ENCODE results near the gene TGIF1. TPM values are rescaled to one million over a fixed set of nuclear protein-coding genes. Genes with fewer than 3 reads are reported as not detected.

Gene TGIF1
- total and polyA plus RNA-seq, 4 donors = 49.1 to 74.5 (median 58.4) TPM

DNA sequence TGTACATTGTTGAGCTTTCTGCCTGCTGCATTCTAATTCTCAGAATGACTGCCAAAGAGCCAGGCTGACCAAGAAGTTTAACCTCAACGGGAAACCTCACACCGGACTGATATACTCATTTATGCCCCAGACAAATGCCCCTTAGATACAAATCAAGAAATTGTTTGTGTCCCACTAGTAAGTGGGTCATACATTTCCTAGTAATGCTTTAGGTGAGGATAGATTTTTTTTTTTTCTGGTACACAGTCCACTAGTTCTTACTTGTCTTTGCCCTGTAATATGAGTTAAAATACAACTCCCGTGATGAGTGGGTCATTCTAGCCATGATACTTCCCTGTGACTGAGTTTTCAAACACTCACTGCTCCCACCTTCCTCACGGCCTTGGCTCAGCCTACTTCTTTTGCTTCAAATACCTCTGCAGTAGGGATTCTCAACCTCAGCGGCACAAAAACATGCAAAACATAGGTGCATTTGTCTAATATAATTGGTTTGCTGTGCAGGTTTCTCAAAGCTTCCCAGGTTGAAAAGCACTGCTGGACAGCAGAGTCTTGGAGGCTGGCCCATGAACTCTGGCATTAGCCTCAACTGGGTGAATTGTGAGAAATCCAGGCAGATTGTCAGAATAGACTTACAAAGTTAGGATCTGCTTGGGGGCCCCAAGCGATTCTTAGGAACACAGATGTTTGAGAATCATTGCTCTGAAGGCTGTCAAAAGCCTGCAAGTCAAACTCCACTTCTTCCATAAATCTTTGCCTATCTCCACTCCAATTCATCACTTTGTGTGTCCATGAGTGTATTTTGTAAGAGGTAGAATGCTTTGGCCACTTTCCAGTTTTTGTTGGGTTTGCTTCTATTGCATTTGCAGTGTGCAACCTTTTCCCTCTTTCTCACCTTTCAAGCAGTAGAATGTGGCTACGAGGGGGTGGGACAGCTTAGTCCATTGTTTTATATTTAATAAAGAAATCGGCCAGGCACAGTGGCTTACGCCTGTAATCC is 35.5 kb downstream of the TGIF1 start:
- Histone ChIP-seq H3K36me3 (ENCODE audit: control insufficient read depth in 4 of 4, insufficient read depth in 4 of 4, low read length in 4 of 4) (no peaks in the 10 kb centered on the region), H3K27ac (ENCODE audit: low read depth in 1 of 2, low read length in 1 of 2) (no peak overlapping the region), H3K4me3 (no peak overlapping the region), H3K4me1 (ENCODE audit: control insufficient read depth in 5 of 5, insufficient read depth in 5 of 5, low read length in 5 of 5) (peaks cover 0 to 13% (median 0%) of the 10 kb centered on the region in 5 donors), H3K27me3 (ENCODE audit: control insufficient read depth in 3 of 3, insufficient read depth in 3 of 3, low read length in 2 of 3) (no peaks in the 10 kb centered on the region), H3K9me3 (ENCODE audit: control insufficient read depth in 4 of 4, insufficient read depth in 3 of 4, low read length in 3 of 4) (no peaks in the 10 kb centered on the region), H3K9ac (ENCODE audit: insufficient read depth in 1 of 2, low read length in 2 of 2) (no peak overlapping the region)
- ATAC-seq (ENCODE audit: insufficient read depth, low FRiP score) (no peak), DNase-seq (no peak)
- WGBS, 2 donors = 88 to 89% methylated on average over 9 of the region's 9 CpGs
- TF ChIP-seq CTCF (IDR thresholded peaks at IDR 0.05; ENCODE audit: control extremely low read depth, extremely low read depth) = no peak

DNA sequence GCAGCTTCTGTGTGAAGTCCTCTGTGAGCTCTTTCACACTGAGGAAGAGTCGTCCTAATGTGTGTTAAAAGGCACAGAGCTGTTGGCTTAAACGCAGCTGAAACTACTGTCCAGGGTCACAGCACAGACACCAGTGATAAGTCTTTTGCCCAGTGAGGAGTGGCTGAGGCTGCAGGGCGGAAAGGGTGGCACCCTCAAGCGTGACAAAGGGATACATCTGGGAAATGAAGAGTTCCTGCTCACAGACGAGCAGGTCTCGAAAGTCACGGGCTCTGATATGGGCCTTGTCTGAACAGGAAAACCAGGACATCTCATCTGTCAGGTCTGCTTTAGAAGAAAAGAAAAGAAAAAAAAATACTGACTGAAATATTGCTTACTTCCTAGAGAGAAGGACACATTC is 36.5 kb downstream of the TGIF1 start:
- DNase-seq (peak in 1 of 3 donors; percentile 44), ATAC-seq (ENCODE audit: insufficient read depth, low FRiP score) (no peak)
- no peaks in the 10 kb centered on the region for H3K36me3 ChIP-seq (ENCODE audit: control insufficient read depth in 4 of 4, insufficient read depth in 4 of 4, low read length in 4 of 4)
- H3K4me3 ChIP-seq = no peak overlapping the region
- no peak overlapping the region for H3K27ac ChIP-seq (ENCODE audit: low read depth in 1 of 2, low read length in 1 of 2)
- no peaks in the 10 kb centered on the region for H3K9me3 ChIP-seq (ENCODE audit: control insufficient read depth in 4 of 4, insufficient read depth in 3 of 4, low read length in 3 of 4)
- TF ChIP-seq CTCF (IDR thresholded peaks at IDR 0.05; ENCODE audit: control extremely low read depth, extremely low read depth) = no peak
- peaks cover 0 to 12% (median 0%) of the 10 kb centered on the region in 5 donors for H3K4me1 ChIP-seq (ENCODE audit: control insufficient read depth in 5 of 5, insufficient read depth in 5 of 5, low read length in 5 of 5)
- no peaks in the 10 kb centered on the region for H3K27me3 ChIP-seq (ENCODE audit: control insufficient read depth in 3 of 3, insufficient read depth in 3 of 3, low read length in 2 of 3)
- H3K9ac ChIP-seq (ENCODE audit: insufficient read depth in 1 of 2, low read length in 2 of 2) = no peak overlapping the region
- 45 to 61% methylated on average over 7 of the region's 7 CpGs for WGBS, 2 donors

- no peak for TF ChIP-seq CTCF (IDR thresholded peaks at IDR 0.05; ENCODE audit: control extremely low read depth, extremely low read depth)
- H3K4me1 ChIP-seq (ENCODE audit: control insufficient read depth in 5 of 5, insufficient read depth in 5 of 5, low read length in 5 of 5) = no peaks in the 10 kb centered on the region
- H3K27ac ChIP-seq (ENCODE audit: low read depth in 1 of 2, low read length in 1 of 2) = no peak overlapping the region
- H3K9me3 ChIP-seq (ENCODE audit: control insufficient read depth in 4 of 4, insufficient read depth in 3 of 4, low read length in 3 of 4) = no peaks in the 10 kb centered on the region
- 80 to 88% methylated on average over 6 of the region's 6 CpGs for WGBS, 2 donors
- no peaks in the 10 kb centered on the region for H3K27me3 ChIP-seq (ENCODE audit: control insufficient read depth in 3 of 3, insufficient read depth in 3 of 3, low read length in 2 of 3)
- H3K36me3 ChIP-seq (ENCODE audit: control insufficient read depth in 4 of 4, insufficient read depth in 4 of 4, low read length in 4 of 4) = no peaks in the 10 kb centered on the region
- H3K9ac ChIP-seq (ENCODE audit: insufficient read depth in 1 of 2, low read length in 2 of 2) = no peak overlapping the region
- DNase-seq (no peak), ATAC-seq (ENCODE audit: insufficient read depth, low FRiP score) (no peak)
- H3K4me3 ChIP-seq = no peak overlapping the region
Observed at GRCh38 chr18:3489462-3489861, 39.5 kb downstream of the TGIF1 start.

All from lung (tissue), 12 donors.